Fibroblast of pulmonary artery (primary cell): Measurements from ENCODE around the gene TMEM185A.
A peak's percentile ranks its signal among the peaks of the same experiment; 100 is the strongest.
"Not testable (repeated sequence)": the region's sequence is repeated elsewhere in the genome, so short reads cannot be mapped to it uniquely, and the experiment has no call there.

Source experiments
- DNase-seq: peaks from one replicate; pipeline ENCODE4 v3.0.0-alpha.2; 2010; ENCODE audit warnings: low read depth
- H3K4me3 ChIP-seq: replicated peaks from 2 replicates; pipeline ENCODE4 v1.5.1; 2011; ENCODE audit warnings: low read depth, mild to moderate bottlenecking, control low read depth, low read length, moderate library complexity
- TF ChIP-seq, protein P1 (sequence below): IDR thresholded peaks from 2 replicates; pipeline ENCODE4 v1.5.1; 2011; ENCODE audit warnings: mild to moderate bottlenecking, control low read depth, low read length, inconsistent platforms; ENCODE audit errors: missing control alignments

The TMEM185A gene

DNA sequence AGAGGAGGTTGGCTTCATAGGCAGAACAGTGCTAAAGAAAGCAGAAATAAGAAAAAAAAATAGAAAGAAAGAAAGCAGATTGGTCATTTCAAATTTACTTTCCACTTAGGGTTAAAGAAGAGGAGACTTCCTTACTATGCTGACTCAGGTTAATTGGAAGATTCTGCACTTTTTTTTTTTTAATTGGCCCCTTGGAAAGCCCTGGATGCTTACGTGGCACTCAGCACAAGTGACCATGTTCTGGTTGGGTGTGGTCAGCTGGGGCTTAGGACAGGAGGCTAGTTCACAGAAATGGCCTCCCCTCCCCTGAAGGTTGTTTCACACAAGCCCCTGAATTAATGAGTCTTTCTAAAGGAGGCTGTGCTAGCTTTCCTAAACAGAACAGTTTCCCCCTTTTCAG lies 58.8 kb downstream of the TMEM185A start:
- DNase-seq = no peak
- no peak overlapping the region for H3K4me3 ChIP-seq
- TF ChIP-seq, protein P1, sequence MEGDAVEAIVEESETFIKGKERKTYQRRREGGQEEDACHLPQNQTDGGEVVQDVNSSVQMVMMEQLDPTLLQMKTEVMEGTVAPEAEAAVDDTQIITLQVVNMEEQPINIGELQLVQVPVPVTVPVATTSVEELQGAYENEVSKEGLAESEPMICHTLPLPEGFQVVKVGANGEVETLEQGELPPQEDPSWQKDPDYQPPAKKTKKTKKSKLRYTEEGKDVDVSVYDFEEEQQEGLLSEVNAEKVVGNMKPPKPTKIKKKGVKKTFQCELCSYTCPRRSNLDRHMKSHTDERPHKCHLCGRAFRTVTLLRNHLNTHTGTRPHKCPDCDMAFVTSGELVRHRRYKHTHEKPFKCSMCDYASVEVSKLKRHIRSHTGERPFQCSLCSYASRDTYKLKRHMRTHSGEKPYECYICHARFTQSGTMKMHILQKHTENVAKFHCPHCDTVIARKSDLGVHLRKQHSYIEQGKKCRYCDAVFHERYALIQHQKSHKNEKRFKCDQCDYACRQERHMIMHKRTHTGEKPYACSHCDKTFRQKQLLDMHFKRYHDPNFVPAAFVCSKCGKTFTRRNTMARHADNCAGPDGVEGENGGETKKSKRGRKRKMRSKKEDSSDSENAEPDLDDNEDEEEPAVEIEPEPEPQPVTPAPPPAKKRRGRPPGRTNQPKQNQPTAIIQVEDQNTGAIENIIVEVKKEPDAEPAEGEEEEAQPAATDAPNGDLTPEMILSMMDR = no peak

DNA sequence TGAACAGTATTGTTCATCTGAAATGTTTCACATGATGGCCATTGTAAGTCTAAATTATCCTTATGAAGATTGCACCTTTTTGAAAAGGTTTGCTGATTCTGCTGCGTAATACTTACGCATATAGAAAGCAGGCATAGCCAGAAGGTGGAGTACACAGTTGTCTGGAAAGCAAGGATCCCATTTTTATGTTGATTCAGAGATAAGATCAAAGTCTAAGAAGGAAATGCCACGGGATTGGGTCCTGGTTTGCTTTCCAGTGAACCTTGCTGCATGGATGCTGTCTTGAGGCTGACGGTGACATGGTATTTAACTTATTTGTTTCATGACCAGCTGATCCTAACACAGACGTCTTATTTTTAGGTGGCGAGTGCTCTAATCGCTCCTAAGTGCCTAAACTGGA lies 59.8 kb downstream of the TMEM185A start:
- DNase-seq = no peak
- TF ChIP-seq, protein P1 = no peak
- H3K4me3 ChIP-seq = no peak overlapping the region

DNA sequence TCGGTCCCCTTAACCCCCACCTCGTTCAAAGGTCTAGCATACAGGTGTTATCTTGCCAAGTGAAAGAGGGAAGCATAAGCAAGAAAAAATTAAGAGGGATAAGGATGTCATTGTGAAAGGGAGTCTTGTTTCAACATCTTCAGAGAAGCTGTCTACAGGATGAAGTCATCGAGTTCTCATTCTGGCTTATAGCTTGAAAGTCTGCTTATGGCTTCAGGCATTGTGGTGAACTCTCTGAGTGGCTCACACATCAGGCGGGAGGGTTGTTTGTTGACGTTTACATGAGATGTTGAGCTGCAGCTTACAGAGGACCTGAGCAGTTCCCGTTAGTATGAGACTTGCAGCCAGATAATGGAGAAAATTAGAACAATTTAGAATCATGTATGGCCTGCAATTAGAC lies 60.9 kb downstream of the TMEM185A start:
- peak; percentile 60 for DNase-seq
- TF ChIP-seq, protein P1 = no peak
- no peak overlapping the region for H3K4me3 ChIP-seq

DNA sequence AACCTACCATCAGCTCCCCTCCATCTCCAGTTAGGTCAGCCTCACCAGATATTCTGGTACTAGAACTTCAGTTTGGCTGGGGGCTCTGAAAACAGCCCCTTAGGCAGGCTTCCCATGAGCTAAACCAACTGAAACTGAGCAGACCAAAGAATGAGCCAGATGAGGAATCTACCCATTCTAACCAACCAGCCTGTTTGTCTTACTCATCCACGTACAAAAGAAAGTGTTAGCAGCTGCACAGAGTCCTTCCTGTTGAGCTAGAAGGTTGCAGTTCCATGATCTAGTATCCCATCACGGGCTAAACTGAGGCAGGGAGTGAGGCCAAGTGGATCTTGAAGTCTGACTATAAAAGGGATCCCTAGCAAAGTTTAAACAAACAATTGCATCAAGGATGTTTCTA lies 61.8 kb downstream of the TMEM185A start:
- TF ChIP-seq, protein P1 = no peak
- no peak overlapping the region for H3K4me3 ChIP-seq
- DNase-seq = no peak

DNA sequence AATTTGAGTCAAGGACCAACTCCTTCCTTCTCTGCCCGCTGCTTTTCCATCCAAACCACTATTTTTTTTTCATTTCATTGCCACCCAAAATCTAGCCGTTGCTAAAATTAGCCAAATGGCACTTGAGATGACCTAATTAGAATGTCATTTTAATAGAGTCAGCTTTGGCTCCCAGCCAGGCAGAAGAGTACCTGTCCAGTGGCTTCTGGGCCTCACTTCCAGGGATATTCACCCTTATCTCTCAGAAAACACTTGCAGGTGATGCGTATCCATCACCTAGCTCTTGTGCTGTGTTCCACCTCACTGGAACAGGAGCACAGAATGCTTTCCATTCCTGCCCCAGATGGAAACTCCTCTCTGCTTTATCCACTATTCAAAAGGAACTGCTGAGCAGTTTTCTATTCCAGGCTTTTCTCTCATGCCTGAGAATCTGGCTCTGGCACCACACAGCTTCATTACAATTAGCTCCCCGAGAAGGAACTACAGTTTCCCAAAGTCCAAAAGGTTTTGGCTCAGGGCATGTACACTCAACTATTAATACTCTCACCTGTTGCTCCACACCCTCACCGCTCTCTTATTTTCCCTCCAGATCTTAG lies 62.8 kb downstream of the TMEM185A start:
- no peak for DNase-seq
- TF ChIP-seq, protein P1 = no peak
- no peak overlapping the region for H3K4me3 ChIP-seq

DNA sequence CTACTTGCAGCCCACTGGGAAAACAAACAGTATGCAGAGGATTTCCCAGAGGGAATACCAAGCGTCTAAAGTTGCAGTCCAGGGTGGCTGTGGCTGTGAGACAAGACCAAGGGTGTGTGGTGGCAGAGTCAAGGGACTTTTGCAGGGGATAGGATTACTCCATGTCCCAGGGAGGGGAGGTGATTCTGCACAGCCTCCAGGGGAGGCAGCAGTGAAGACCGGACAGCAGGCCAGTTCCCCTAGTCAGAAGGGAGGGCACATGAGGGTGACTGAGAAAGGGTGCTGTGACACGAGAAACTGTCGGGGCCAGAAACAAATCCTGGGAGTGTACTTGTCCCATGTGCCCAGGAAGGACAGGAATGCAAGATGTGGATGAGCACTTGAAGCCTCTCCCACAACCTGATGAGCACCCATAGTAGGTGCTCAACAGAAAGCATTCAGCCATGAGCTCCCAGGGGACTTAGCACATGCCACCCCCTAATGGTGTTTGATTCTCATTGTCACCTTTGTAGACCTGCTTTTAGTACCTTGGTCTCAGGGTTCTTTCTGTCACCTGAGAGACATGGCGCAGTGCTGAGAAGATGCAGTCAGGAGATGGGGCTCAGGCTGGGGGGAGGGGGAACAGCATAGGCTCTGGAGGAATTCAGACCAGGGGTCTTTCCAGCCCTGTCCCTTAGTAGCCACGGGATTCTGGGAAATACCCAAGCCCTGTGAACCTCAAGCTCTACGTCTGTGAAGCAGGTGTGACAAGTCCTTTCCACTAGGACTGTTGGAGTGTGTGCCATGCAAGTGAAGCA lies 63.8 kb downstream of the TMEM185A start:
- DNase-seq = no peak
- TF ChIP-seq, protein P1 = no peak
- no peak overlapping the region for H3K4me3 ChIP-seq

DNA sequence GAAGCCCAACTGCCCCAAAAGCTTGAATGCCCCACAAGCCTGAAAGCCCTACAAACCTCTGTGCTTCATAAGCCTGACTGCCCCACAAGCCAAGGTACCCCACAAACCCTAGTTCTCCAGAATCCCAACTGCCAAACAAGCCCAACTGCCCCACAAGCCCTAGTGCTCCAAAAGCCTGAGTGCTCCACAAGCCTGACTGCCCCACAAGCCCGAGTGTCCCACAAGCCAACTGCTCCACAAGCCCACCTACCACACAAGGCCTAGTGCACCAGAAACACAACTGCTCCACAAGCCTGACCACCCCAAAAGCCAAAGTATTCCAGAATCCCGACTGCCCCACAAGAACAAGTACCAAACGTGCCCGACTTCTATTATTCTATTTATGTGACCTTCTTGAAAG lies 68.2 kb downstream of the TMEM185A start:
- no peak for DNase-seq
- TF ChIP-seq, protein P1 = no peak
- H3K4me3 ChIP-seq = no peak overlapping the region

DNA sequence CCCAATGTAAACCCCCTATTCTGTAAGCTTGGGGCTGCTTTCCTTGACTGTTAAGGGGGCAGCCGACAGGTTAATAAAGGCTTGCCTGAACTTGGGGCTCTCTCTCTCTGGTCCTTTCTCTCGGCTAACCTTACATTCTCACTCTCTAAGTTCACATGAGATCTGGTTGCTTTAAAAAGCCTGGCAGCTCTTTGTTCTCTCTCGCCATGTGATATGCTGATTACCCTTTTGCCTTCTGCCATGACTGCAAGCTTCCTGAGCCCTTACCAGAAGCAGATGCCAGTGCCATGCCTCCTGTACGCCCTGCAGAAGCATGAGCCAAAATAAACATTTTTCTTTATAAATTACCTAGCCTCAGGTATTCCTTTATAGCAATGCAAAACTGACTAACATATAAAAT lies 76.3 kb downstream of the TMEM185A start:
- DNase-seq, H3K4me3 ChIP-seq: not testable (repeated sequence)

DNA sequence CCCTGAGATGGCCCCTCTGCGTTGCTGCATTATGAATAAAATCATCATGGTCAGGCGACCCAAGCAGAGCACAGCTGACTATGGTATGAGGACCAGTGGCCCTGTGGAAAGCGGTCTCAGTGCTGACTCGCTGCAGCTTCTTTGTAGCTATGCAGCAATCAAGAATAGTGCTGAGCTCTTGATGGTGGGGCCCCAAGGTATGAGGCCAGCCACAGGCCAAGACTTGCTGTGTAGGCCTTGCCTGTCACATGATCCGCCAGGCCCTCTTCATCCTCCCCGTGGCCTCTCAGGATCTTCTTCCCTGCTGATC lies 79.7 kb downstream of the TMEM185A start:
- not testable (repeated sequence) for H3K4me3 ChIP-seq, DNase-seq

DNA sequence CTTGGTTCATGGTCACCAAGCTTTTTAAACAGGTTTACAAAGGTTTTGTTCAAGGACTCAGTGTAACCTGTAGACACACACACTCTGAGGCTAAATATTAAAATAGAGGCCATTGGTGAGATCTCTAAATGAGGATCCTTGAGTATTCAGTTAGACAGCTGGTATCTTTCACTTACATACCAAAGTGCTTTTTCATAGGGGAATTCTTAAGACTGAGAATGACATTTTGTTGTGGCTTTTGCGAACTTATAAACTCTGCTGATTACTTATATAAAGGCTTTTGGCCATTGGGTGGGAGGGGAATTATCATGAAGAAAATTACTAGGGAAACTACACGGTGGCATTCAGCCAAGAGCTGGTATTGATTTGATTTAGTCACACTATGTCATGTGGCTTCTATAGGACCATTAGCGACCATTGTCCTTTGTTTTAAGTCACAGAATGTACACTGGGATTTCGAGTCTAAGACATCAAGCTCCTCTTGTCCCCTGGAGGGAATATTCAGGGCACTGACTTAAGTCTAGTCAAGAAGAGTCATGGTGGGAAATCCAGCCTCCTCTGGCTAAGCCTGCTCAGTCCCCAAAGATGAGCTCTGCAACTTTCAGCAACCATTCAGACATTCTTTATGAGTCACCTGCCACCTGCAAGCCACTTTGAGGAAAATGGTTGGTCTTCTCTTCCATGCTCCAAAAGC lies 80.2 kb downstream of the TMEM185A start:
- not testable (repeated sequence) for DNase-seq, H3K4me3 ChIP-seq
